ENCODE measurements around the gene VPS37C.
"Not testable (repeated sequence)": the region's sequence is repeated elsewhere in the genome, so short reads cannot be mapped to it uniquely, and the experiment has no call there.

The VPS37C gene

DNA sequence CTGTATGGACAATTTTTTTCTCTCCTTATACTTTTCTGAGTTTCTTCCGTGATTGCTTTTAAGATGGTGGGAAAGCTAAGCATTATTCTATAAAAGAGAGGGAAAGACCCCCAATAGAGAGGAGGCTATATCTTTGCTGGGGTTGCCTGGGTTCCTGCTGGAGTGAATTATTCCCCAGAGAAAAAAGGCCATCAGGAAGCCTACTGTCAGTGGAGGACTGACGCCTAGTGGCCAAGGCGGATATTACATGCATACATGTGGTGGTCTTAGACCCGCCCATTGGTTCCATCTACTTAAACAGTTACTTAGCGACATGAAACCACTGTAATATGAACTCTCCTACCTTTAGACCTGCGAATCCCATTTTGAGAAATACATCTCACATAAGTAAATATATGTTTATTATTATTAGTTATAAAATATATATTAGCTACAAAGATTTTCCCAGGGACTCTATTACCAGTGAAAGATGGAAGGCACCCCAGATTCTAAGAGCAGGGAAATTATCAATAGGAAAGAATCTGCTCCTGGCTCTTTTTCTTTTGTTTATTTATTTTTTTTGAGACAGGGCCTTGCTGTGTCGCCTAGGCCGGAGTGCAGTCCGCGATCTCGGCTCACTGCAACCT, 26.4 kb upstream of the VPS37C start:
- Mint-ChIP-seq H3K4me1 (peaks cover 6% of the 10 kb centered on the region), H3K27ac (peak overlapping the region in 1 of 2 donors; percentile 33), H3K9me3 (no peaks in the 10 kb centered on the region), H3K4me3 (no peak overlapping the region), H3K27me3 (no peaks in the 10 kb centered on the region)
- ATAC-seq (peak; percentile 78), DNase-seq (peak; percentile 74 to 76)

DNA sequence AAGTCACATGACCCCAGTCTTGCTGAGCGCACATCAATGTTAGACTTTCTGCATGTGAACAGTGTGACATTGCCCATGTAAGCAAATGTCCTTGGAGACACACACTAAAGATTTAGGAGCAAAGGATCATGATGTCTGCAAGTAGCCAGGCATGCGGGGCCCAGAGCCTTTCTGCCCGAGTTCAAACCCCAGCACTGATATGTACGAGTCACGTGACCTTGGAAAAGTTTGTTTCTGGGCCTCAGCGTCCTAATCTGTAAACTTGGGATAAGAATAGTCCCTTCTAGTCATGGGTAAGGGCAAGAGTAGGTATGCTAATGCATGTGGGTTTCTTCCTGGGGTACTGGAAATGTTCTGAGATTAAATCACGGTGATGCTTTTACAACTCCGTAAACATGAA, 25.3 kb upstream of the VPS37C start:
- Mint-ChIP-seq H3K4me3 (no peak overlapping the region), H3K27me3 (no peaks in the 10 kb centered on the region), H3K27ac (no peak overlapping the region), H3K9me3 (no peaks in the 10 kb centered on the region), H3K4me1 (peaks cover 6% of the 10 kb centered on the region)
- ATAC-seq (no peak), DNase-seq (no peak)

DNA sequence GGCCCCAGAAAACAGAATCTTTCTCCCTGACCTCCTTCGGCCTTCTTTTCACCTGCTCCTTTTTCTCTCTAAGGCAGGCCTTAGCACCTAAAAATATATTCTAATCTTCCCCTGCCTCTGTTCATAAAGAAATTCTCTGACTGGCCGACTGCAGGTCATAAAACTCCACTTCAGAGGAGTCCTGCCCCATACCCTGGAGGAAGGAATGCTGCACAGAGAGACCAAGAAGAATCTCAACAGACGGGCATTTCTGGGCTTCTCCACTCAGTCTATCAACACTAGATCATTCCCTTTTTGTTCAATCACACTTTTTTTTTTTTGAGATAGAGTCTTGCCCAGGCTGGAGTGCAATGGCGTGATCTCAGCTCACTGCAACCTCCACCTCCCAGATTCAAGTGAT, 22.4 kb upstream of the VPS37C start:
- DNase-seq (no peak), ATAC-seq (no peak)
- Mint-ChIP-seq H3K4me1 (peaks cover 6% of the 10 kb centered on the region), H3K4me3 (no peak overlapping the region), H3K27ac (no peak overlapping the region), H3K27me3 (no peaks in the 10 kb centered on the region), H3K9me3 (no peaks in the 10 kb centered on the region)

DNA sequence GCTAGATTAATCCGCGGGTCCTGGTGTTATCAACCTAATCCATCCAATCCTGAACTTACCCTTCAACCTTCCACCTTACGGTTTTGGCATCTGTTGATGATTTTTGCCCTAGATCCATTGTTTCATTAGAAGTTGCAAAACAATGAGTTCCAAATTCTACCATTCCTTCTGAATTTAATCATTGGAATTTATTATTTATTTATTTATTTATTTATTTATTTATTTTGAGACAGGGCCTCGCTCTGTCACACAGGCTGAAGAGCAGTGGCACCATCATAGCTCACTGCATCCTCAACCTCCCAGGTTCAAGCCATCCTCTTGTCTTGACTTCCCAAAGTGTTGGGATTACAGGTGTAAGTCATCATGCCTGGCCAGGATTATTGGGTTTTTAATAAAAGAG, 20.3 kb upstream of the VPS37C start:
- no peak for ATAC-seq
- Mint-ChIP-seq H3K27ac (no peak overlapping the region), H3K4me3 (no peak overlapping the region), H3K27me3 (no peaks in the 10 kb centered on the region), H3K9me3 (no peaks in the 10 kb centered on the region), H3K4me1 (no peaks in the 10 kb centered on the region)
- DNase-seq, result no peak

DNA sequence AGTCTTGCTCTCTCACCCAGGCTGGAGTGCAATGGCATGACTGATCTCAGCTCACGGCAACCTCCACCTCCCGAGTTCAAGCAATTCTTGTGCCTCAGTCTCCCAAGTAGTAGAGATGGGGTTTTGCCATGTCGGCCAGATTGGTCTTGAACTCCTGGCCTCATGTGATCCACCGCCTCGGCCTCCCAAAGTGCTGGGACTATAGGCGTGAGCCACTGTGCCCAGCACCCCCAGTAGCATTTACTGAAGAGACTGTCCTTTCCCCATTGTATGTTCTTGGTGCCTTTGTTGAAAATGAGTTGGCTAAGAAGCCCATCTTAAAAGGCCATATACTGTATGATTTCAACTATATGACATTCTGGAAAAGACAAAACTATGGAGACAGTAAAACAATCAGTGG, 19.0 kb upstream of the VPS37C start:
- not testable (repeated sequence) for H3K27me3 Mint-ChIP-seq, H3K9me3 Mint-ChIP-seq, ATAC-seq, H3K4me1 Mint-ChIP-seq, H3K27ac Mint-ChIP-seq, H3K4me3 Mint-ChIP-seq, DNase-seq

DNA sequence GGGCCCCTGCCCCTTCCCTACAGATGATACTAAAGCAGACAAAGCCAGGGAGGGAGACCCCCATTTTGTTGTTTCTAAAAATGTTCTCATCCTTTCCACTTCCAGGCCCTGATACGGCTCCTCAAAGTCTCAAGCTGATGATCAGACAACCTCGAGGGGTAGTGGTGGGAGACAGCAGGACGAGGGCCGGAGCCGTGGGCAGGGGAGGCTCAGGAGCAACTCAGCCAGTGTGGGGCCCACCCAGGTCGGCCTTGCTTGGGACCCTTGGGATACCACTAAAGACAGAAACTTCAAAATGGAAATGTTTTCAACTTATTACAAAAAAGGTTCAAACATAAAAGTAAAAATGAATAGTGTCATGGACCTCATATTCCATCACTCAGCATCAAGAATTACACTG, 15.2 kb upstream of the VPS37C start:
- ATAC-seq (no peak), DNase-seq (no peak)
- Mint-ChIP-seq H3K4me3 (no peak overlapping the region), H3K27me3 (no peaks in the 10 kb centered on the region), H3K9me3 (peaks cover 15 to 21% of the 10 kb centered on the region in 2 donors), H3K27ac (no peak overlapping the region), H3K4me1 (peaks cover 20% of the 10 kb centered on the region)

DNA sequence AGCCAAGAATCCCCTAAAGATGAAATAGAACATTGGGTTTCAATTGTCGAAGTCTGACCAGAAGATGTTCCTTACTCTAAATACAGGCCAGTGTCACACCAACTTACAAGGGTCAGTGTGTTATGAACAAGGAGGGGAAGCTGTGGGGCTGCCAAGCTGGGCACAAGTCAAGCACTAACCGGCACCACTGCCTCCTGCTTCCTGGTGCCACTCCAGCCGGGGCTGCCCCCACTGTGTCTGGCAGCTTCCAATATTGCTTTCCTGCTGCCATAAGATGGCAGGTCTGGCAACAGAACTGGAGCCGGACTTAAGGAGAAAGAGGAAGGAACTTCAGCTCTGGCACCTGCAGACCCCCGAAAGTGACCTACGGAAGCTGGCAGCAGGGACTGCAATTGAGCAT, 13.7 kb upstream of the VPS37C start:
- Mint-ChIP-seq H3K9me3 (peaks cover 15 to 21% of the 10 kb centered on the region in 2 donors), H3K27ac (no peak overlapping the region), H3K4me3 (no peak overlapping the region), H3K27me3 (no peaks in the 10 kb centered on the region), H3K4me1 (peaks cover 24% of the 10 kb centered on the region)
- DNase-seq (no peak), ATAC-seq (no peak)

DNA sequence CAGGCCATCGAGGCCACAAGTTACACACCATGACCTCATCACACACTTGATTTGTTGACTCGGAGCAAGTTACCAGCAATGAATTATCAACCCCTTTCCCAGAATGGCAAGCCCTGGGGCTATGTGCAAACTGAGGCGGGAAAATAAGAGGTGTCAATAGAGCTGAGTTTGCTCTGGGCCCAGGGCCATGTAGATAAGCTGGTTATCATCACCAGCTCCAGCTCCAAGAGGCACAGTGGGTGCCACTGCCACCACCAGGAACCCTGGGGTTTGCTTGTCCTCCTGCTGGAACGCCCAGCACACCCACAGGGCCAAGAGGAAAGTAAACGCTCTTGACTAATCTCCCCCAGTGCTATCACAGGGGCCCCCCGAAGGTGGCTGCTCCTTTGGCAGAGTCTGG, 13.0 kb upstream of the VPS37C start:
- H3K4me3 Mint-ChIP-seq, result no peak overlapping the region

DNA sequence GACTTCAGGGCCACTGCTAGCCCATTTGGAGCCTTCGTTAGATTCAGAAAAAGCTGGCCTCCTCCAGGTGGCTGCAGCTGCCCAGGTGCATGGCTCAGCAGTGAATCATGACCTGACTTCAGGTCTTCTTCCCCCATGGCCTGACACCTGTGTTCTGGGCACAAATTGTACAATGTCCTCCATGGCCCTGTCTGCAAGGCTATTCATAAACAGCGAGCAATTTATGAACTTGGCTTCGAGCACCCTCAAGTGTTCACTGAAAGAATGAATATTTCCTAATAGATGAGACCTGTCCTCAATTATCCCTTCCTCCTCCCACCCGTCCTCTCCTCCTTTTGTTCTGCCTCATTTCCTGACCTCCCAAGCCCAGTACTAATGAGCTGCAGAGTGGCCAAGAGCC, 12.2 kb upstream of the VPS37C start:
- H3K4me3 Mint-ChIP-seq, result no peak overlapping the region
- H3K27ac Mint-ChIP-seq, result no peak overlapping the region
- peaks cover 15 to 21% of the 10 kb centered on the region in 2 donors for H3K9me3 Mint-ChIP-seq

More for the DNA sequence above, 13.0 kb upstream of the VPS37C start:
- peaks cover 15 to 21% of the 10 kb centered on the region in 2 donors for H3K9me3 Mint-ChIP-seq
- DNase-seq (no peak), ATAC-seq (no peak)
- peaks cover 24% of the 10 kb centered on the region for H3K4me1 Mint-ChIP-seq
- H3K27ac Mint-ChIP-seq, result no peak overlapping the region
- no peaks in the 10 kb centered on the region for H3K27me3 Mint-ChIP-seq

DNA sequence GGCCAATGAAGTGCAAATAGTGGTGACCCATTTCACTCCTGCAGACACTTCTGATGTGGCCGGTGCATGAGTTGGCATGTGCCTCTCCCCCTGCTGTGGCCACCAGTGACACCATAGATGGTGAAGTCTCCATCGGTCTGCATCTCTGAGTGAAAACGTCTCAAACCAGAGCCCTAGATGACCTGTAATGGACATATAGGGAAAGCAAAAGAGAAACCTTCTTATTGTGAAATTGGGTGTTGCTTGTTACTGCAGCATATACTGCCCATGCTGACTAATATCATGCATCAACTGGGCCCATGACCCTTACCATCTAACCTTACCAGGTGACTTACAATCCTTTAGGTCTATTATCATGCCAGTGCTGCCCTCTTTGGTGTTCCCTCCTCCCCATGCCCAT, 11.7 kb upstream of the VPS37C start:
- peaks cover 28% of the 10 kb centered on the region for H3K4me1 Mint-ChIP-seq
- H3K27me3 Mint-ChIP-seq, result no peaks in the 10 kb centered on the region
- H3K4me3 Mint-ChIP-seq, result no peak overlapping the region
- ATAC-seq, result no peak
- peak overlapping the region in 1 of 2 donors; percentile 73 for H3K27ac Mint-ChIP-seq
- DNase-seq, result no peak
- H3K9me3 Mint-ChIP-seq, result peaks cover 15 to 21% of the 10 kb centered on the region in 2 donors

More for the DNA sequence above, 12.2 kb upstream of the VPS37C start:
- peaks cover 24% of the 10 kb centered on the region for H3K4me1 Mint-ChIP-seq
- H3K27me3 Mint-ChIP-seq, result no peaks in the 10 kb centered on the region
- no peak for DNase-seq
- no peak for ATAC-seq

DNA sequence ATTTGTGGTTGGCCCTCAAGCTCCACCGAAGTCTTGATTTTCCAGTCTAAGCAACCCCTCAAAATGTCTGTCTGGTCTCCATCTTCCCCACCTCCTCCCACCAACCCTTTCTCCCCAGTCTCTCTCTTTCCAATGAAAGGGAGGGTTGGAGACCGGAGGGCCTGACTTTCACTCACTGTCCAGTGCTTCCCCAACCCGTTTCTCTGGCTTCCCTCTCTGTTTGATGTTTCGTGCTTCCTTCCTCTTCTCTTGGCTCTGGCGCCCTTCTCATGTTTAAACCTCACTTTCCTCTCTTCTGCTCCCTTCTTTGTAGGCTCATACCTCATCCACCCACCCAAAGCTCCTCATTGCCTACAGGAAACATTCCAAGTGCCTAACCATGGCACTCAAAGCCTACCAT, 11.1 kb upstream of the VPS37C start:
- Mint-ChIP-seq H3K4me1 (peaks cover 33% of the 10 kb centered on the region), H3K4me3 (no peak overlapping the region), H3K27ac (peak overlapping the region; percentile 38 to 83), H3K9me3 (peaks cover 15 to 21% of the 10 kb centered on the region in 2 donors), H3K27me3 (no peaks in the 10 kb centered on the region)
- DNase-seq, result no peak
- no peak for ATAC-seq

DNA sequence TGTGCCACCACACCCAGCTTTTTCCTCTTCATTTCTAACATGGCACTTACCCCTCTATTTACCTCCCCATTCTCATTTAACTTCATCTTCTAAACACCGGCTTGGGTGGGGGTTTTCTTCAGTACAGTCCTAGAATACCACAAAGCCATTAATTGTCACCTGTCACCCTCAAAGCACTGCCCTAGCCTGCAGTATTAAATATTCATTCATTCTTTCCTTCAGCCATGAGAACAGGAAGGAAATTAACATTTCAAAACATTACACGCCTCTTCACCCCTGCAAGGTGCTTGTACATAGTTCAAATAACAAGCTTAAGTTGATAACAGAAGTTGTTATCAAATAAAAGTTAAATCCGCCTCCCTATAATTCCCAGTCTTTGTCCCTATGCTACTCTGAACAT, 10.7 kb upstream of the VPS37C start:
- peaks cover 35% of the 10 kb centered on the region for H3K4me1 Mint-ChIP-seq
- no peaks in the 10 kb centered on the region for H3K27me3 Mint-ChIP-seq
- no peak overlapping the region for H3K4me3 Mint-ChIP-seq
- H3K27ac Mint-ChIP-seq, result peak overlapping the region; percentile 8 to 26
- ATAC-seq, result peak; percentile 42
- peaks cover 15 to 21% of the 10 kb centered on the region in 2 donors for H3K9me3 Mint-ChIP-seq
- DNase-seq, result no peak

DNA sequence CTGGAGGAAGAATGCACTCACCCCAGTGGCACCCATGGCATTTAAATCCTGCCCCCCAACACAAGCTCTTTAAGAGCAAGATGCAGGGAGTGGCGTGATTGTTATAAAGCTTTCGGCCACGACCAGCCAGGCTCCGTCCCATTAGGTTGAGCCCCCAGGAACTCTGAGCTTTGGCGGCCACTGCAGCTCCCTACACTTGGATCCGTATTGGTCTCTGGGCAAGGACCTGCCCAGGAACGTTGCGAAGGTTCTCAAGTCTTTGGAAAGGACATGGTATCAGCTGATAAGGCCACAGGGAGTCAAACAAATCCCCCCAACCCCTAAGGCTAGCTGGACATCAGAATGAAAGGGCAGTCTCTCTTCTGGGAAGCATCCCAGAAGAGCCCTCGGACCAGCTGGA, 9.3 kb upstream of the VPS37C start:
- DNase-seq (no peak), ATAC-seq (no peak)
- Mint-ChIP-seq H3K27ac (no peak overlapping the region), H3K4me3 (no peak overlapping the region), H3K27me3 (no peaks in the 10 kb centered on the region), H3K9me3 (peaks cover 15 to 21% of the 10 kb centered on the region in 2 donors), H3K4me1 (peaks cover 35% of the 10 kb centered on the region)

DNA sequence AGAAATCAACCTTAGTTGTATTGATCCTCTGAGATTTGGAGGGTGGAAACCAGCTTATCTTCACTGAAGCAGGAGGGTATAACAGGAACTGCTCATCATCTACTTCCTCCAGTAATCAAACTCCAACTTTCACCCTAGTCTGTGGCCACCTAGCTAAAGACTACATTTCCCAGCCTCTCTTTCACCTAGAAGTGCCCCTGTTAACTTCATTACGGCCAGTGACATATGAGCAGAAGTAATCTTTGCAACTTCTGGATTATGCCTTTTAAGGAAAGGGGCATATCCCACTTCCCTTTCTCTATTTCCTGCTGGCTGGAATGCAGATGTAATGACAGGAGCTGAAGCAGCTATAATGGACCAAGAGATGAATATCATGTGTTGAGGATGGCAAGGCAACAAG, 7.6 kb upstream of the VPS37C start:
- no peak for DNase-seq
- Mint-ChIP-seq H3K27ac (no peak overlapping the region), H3K27me3 (no peaks in the 10 kb centered on the region), H3K4me3 (no peak overlapping the region), H3K9me3 (peaks cover 15 to 21% of the 10 kb centered on the region in 2 donors), H3K4me1 (peaks cover 51% of the 10 kb centered on the region)
- no peak for ATAC-seq

DNA sequence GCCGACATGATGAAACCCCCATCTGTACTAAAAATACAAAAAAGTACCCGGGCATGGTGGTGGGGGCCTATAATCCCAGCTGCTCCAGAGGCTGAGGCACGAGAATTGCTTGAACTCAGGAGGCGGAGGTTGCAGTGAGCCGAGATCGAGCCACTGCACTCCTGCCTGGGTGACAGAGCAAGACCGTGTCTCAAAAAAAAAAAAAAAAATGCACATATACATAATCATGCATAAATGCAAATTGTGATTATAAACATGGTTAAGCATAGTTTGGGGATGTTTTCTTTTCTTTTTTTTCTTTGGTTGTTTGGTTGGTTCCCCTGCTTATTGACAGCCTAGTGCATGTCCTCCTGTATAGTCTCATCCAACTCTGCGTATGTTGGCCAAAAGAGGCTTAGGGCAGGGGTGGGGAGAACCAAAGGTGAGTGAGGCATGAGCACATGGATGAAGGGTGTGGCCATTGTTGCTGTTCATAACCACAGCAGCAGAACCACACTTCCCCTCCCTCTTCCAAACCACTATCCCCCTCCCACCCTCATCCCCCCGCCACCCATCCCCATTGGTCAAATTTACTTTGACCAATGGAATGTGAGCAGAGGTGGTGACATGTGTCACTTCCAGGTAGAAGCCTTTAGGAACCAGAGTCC, 6.9 kb upstream of the VPS37C start:
- peaks cover 55% of the 10 kb centered on the region for H3K4me1 Mint-ChIP-seq
- H3K9me3 Mint-ChIP-seq, result peaks cover 14 to 17% of the 10 kb centered on the region in 2 donors
- DNase-seq (no peak), ATAC-seq (no peak)
- no peak overlapping the region for H3K4me3 Mint-ChIP-seq
- H3K27ac Mint-ChIP-seq, result no peak overlapping the region
- no peaks in the 10 kb centered on the region for H3K27me3 Mint-ChIP-seq

DNA sequence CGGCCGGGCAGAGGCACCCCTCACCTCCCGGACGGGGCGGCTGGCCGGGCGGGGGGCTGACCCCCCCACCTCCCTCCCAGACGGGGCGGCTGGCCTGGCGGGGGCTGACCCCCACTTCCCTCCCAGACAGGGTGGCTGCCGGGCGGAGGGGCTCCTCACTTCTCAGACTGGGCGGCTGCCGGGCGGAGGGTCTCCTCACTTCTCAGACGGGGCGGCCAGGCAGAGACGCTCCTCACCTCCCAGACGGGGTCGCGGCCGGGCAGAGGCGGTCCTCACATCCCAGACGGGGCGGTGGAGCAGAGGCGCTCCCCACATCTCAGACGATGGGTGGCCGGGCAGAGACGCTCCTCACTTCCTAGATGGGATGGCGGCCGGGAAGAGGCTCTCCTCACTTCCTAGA, 5.1 kb upstream of the VPS37C start:
- H3K9me3 Mint-ChIP-seq, DNase-seq, H3K4me3 Mint-ChIP-seq, ATAC-seq, H3K27me3 Mint-ChIP-seq, H3K27ac Mint-ChIP-seq: not testable (repeated sequence)
- peaks cover 54% of the 10 kb centered on the region for H3K4me1 Mint-ChIP-seq

DNA sequence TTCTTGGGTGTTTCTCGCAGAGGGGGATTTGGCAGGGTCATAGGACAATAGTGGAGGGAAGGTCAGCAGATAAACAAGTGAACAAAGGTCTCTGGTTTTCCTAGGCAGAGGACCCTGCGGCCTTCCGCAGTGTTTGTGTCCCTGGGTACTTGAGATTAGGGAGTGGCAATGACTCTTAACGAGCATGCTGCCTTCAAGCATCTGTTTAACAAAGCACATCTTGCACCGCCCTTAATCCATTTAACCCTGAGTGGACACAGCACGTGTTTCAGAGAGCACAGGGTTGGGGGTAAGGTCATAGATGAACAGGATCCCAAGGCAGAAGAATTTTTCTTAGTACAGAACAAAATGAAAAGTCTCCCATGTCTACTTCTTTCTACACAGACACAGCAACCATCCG, 4.6 kb upstream of the VPS37C start:
- not testable (repeated sequence) for ATAC-seq, H3K9me3 Mint-ChIP-seq, H3K4me3 Mint-ChIP-seq, DNase-seq, H3K27me3 Mint-ChIP-seq
- Mint-ChIP-seq H3K27ac (peak overlapping the region in 1 of 2 donors; percentile 39), H3K4me1 (peaks cover 52% of the 10 kb centered on the region)
